Endothelial cell of umbilical vein (primary cell): Measurements from ENCODE around the gene SMTNL2. TPM values are rescaled to one million over a fixed set of nuclear protein-coding genes. Genes with fewer than 3 reads are reported as not detected.

ENCODE experiments used
- BruUV-seq: library from RNA; stranded (reverse); fragments of 400-500 nt; replicated peaks from 2 replicates; lab custom pipeline; 2021; lab: Mats Ljungman, UMichigan
- CTCF ChIA-PET: fragments of 300-600, 350-600 bp; sonication (Branson Sonifier 250); formaldehyde crosslinking; loops from one replicate; lab custom pipeline; 2021; ENCODE audit warnings: antibody characterized with exemption, inconsistent platforms; lab: Charles Lee
- POLR2A ChIA-PET: fragments of 300-600, 350-600 bp; sonication (Branson Sonifier 250); formaldehyde crosslinking; loops from one replicate; lab custom pipeline; 2021; ENCODE audit warnings: antibody characterized with exemption, inconsistent platforms; lab: Charles Lee
- DNase-seq: peaks from one replicate; pipeline ENCODE4 v3.0.0-alpha.2; 2011; ENCODE audit warnings: low read depth, low spot score
- FAIRE-seq: peaks from 2 replicates; lab custom pipeline; 2011; peaks lifted over from hg19 to GRCh38; lab: Jason Lieb, UNC
- H2AFZ ChIP-seq: 2 replicates; pipeline ENCODE4 v1.6.0; 2012; ENCODE audit warnings: low read depth, low read length, control low read depth, inconsistent platforms
- H3K27ac ChIP-seq: 2 replicates; pipeline ENCODE4 v1.5.1; 2011; ENCODE audit warnings: low read depth, mild to moderate bottlenecking, control low read depth, low read length, moderate library complexity; ENCODE audit not compliant: insufficient read depth
- H3K27me3 ChIP-seq, 2 experiments: 2 replicates each; pipeline versions ENCODE4 v1.6.0 to v1.6.1; 2011; ENCODE audit warnings: low read length in 2 of 2, mixed read lengths in 1 of 2; ENCODE audit not compliant: control insufficient read depth in 2 of 2, insufficient read depth in 2 of 2
- H3K36me3 ChIP-seq, 2 experiments: 2 replicates in 1 of 2; 3 replicates in 1 of 2; pipeline ENCODE4 v1.5.1; 2011; ENCODE audit warnings: low read length in 2 of 2, mild to moderate bottlenecking in 1 of 2, moderate library complexity in 1 of 2; ENCODE audit not compliant: control insufficient read depth in 2 of 2, insufficient read depth in 2 of 2; ENCODE audit errors: extremely low read depth in 1 of 2
- H3K4me1 ChIP-seq: 3 replicates; pipeline ENCODE4 v1.5.1; 2011; ENCODE audit warnings: mild to moderate bottlenecking, low read length; ENCODE audit not compliant: control insufficient read depth, insufficient read depth; ENCODE audit errors: extremely low read depth
- H3K4me2 ChIP-seq: 2 replicates; pipeline ENCODE4 v1.6.1; 2011; ENCODE audit warnings: low read length, control low read depth, mixed read lengths; ENCODE audit not compliant: insufficient read depth
- H3K4me3 ChIP-seq, 3 experiments: fragments of 200-600 bp in 1 of 3; sonication (generic), shearing (Covaris generic) in 1 of 3; replicated peaks in 1 of 3; 2 replicates each; pipeline ENCODE4 v1.5.1; 2011 to 2016; ENCODE audit warnings: control low read depth in 3 of 3, low read length in 3 of 3, mild to moderate bottlenecking in 2 of 3, inconsistent platforms in 1 of 3, low read depth in 1 of 3, moderate library complexity in 1 of 3; ENCODE audit not compliant: insufficient read depth in 1 of 3
- H3K79me2 ChIP-seq: 2 replicates; pipeline ENCODE4 v1.6.0; 2012; ENCODE audit warnings: low read length, inconsistent platforms; ENCODE audit not compliant: control insufficient read depth, insufficient read depth
- H3K9ac ChIP-seq: replicated peaks from 2 replicates; pipeline ENCODE3; 2011; ENCODE audit warnings: low read length, control low read depth; ENCODE audit not compliant: insufficient read depth; ENCODE audit errors: extremely low read depth
- H3K9me1 ChIP-seq: replicated peaks from 3 replicates; pipeline ENCODE4 v1.6.0; 2011; ENCODE audit warnings: mild to moderate bottlenecking, low read length; ENCODE audit not compliant: control insufficient read depth, insufficient read depth; ENCODE audit errors: extremely low read depth
- H3K9me3 ChIP-seq: replicated peaks from 2 replicates; pipeline ENCODE4 v1.5.1; 2012; ENCODE audit warnings: low read length, inconsistent platforms; ENCODE audit not compliant: control insufficient read depth, insufficient read depth
- H4K20me1 ChIP-seq: replicated peaks from 2 replicates; pipeline ENCODE3; 2011; ENCODE audit warnings: mild to moderate bottlenecking, low read length; ENCODE audit not compliant: control insufficient read depth, insufficient read depth; ENCODE audit errors: extremely low read depth
- CTCF ChIP-seq, 2 donors: IDR thresholded peaks; 1 replicate in 1 of 2; 2 replicates in 1 of 2; pipeline ENCODE4 v1.5.1; 2011; ENCODE audit warnings: low read length in 2 of 2, mild to moderate bottlenecking in 2 of 2, moderate library complexity in 2 of 2, control low read depth in 1 of 2, inconsistent platforms in 1 of 2, low read depth in 1 of 2; ENCODE audit not compliant: insufficient read depth in 1 of 2; ENCODE audit errors: extremely low read depth in 1 of 2
- EZH2 ChIP-seq: IDR thresholded peaks from 2 replicates; pipeline ENCODE4 v1.6.1; 2012; ENCODE audit warnings: borderline replicate concordance, low read depth, mild to moderate bottlenecking, moderate library complexity, low read length, inconsistent platforms; ENCODE audit not compliant: severe bottlenecking
- FOS ChIP-seq: IDR thresholded peaks from 2 replicates; pipeline ENCODE4 v1.6.1; 2011; ENCODE audit warnings: mild to moderate bottlenecking, low read length, moderate library complexity, borderline replicate concordance; ENCODE audit not compliant: insufficient read depth
- GATA2 ChIP-seq: IDR thresholded peaks from 2 replicates; pipeline ENCODE4 v1.7.0; 2011; ENCODE audit warnings: low read depth, mild to moderate bottlenecking, moderate library complexity, mixed read lengths, low read length; ENCODE audit not compliant: insufficient read length, insufficient read depth
- JUN ChIP-seq: IDR thresholded peaks from 2 replicates; pipeline ENCODE4 v1.6.1; 2011; ENCODE audit warnings: borderline replicate concordance, low read depth; ENCODE audit not compliant: insufficient read length, insufficient read depth
- MAX ChIP-seq: IDR thresholded peaks from 2 replicates; pipeline ENCODE4 v1.6.1; 2011; ENCODE audit not compliant: insufficient read depth, insufficient read length
- MYC ChIP-seq: IDR thresholded peaks from one replicate; pipeline ENCODE4 v1.6.1; 2011; ENCODE audit warnings: mild to moderate bottlenecking, low read depth, low read length
- POLR2A ChIP-seq: IDR thresholded peaks from 2 replicates; pipeline ENCODE4 v1.6.1; 2012; ENCODE audit warnings: low read depth, mild to moderate bottlenecking, control low read depth, low read length
- POLR2AphosphoS5 ChIP-seq: IDR thresholded peaks from 2 replicates; pipeline ENCODE4 v1.6.1; 2012; ENCODE audit warnings: low read depth, mild to moderate bottlenecking, control low read depth, low read length, moderate library complexity; ENCODE audit not compliant: insufficient read depth
- dilution Hi-C: fragments of 300-500 bp; cut with MboI; formaldehyde crosslinking; loops from one replicate; pipeline ENCODE4 v1.15.0; 2019; ENCODE audit warnings: low sequenced_read_pairs; ENCODE audit not compliant: extremely low pct_ligation_motif_present
- intact Hi-C: fragments of 100-400 bp; cut with micrococcal nuclease; formaldehyde crosslinking; loops from one replicate; pipeline ENCODE4 v1.10.0; 2022
- polyA plus RNA-seq, 4 experiments: library from polyadenylated mRNA; depleted of rRNA in 3 of 4; stranded (reverse) in 3 of 4; unstranded in 1 of 4; fragments of >200 nt; gene quantifications; 2 replicates each; pipeline versions ENCODE4 v1.2.1 to v1.2.3, GENCODE V29; 2011 to 2012; ENCODE audit warnings: missing spikeins in 1 of 4
- total RNA-seq: library from RNA; stranded (reverse); gene quantifications from 2 replicates; pipeline ENCODE4 v1.2.3, GENCODE V29; 2021

SMTNL2 gene
- total and polyA plus RNA-seq, 2 donors (not counting 3 experiments of a cell fraction or from before 2014, with no cell fraction given) = not detected

- DNase-seq (no peak), FAIRE-seq (no peak)
- no TSS peak for BruUV-seq
- no peaks in the 10 kb centered on the region for H3K9me3 ChIP-seq
- H3K36me3 ChIP-seq = no peaks in the 10 kb centered on the region
- ChIA-PET CTCF (interaction anchor here (1.5 to 1.8 kb wide), 2 partner anchors 10 to 12 kb away, joined by 3 to 18 read pairs; no protein-coding TSS in a partner anchor), POLR2A (no interaction called here)
- H3K9ac ChIP-seq = no peak overlapping the region
- no peak overlapping the region for H3K4me3 ChIP-seq
- H3K4me1 ChIP-seq = no peaks in the 10 kb centered on the region
- H3K4me2 ChIP-seq = no peak overlapping the region
- dilution Hi-C loops (no loop called here), intact Hi-C loops (no loop called here)
- no peaks in the 10 kb centered on the region for H4K20me1 ChIP-seq
- no peak overlapping the region for H3K27ac ChIP-seq
- H3K27me3 ChIP-seq = peaks cover 0 to 4% of the 10 kb centered on the region in 2 experiments
- H3K9me1 ChIP-seq = no peaks in the 10 kb centered on the region
- TF ChIP-seq CTCF (IDR thresholded peaks at IDR 0.05; ENCODE audit: extremely low read depth in 1 of 2, insufficient read depth in 1 of 2, low read depth in 1 of 2, low read length in 2 of 2) = no peak
- TF ChIP-seq POLR2AphosphoS5 = no peak
- TF ChIP-seq JUN = no peak
- TF ChIP-seq FOS = no peak
- TF ChIP-seq MAX = no peak
- TF ChIP-seq MYC = no peak
- no peak for TF ChIP-seq EZH2
- TF ChIP-seq POLR2A = no peak
- no peak for TF ChIP-seq GATA2
- H2AFZ ChIP-seq = peak overlapping the region; percentile 3
- H3K79me2 ChIP-seq = no peaks in the 10 kb centered on the region
Measured at GRCh38 chr17:4576729-4577322, 7.5 kb upstream of the SMTNL2 start.
